GM19025 (cell line): ENCODE results near the gene GRM4.

Experiments
- ATAC-seq: cut with Tn5 transposase; IDR thresholded peaks from one replicate; pipeline ENCODE4 v1.9.1; 2021; ENCODE audit warnings: mild to moderate bottlenecking, low read depth, moderate library complexity; ENCODE audit not compliant: unreplicated experiment

Gene GRM4

GRCh38 chr6:34004706-34005105 is 141.2 kb downstream of the GRM4 start:
- ATAC-seq: no peak

GRCh38 chr6:34003962-34004361 is 141.9 kb downstream of the GRM4 start:
- ATAC-seq: no peak

DNA sequence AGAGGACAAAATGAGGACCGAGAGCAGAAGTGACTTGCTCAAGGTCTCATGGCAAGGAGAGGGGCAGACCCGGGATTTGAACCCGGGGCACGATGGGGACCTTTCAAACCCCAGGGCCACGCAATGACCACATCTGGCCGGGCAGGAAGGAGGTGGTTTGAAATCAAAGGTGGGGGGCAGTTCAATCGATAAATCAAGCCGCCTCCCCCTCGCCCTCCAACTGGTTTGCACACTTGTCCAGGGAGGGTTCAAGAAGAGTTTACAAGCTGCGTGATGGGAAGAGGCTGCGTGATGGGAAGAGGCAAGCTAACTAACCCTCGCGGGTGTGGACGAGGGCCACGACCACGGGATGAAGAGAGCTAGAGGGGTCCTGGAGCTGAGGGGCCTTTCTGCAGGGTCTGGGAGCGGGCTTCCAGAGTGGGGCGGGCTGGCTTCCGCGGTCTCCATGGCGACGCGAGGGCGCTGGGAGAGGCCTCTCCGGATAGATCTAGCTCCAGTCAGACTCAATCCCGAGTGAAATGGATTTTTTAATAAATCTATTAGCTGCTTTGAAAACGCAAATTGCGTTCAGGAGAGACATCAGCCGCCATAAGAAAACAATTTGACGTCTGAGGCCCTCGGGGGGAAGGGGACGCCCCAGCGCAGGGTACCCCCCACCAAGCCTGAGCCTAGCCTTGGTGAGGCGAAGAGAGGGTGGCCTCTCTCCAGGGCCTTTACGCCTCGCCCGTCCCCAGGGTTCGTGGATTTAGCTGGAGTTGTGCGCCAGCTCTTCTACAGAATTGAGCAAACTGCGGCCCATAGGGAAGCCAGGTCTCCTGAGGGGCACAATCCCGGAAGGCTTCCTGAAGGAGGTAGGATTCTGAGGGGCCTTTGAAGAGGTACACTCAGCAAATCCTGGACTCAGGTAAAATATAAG is 143.9 kb downstream of the GRM4 start:
- ATAC-seq: no peak

- ATAC-seq: no peak
These were observed 145.6 kb downstream of the GRM4 start for GRCh38 chr6:34000281-34000680.

DNA sequence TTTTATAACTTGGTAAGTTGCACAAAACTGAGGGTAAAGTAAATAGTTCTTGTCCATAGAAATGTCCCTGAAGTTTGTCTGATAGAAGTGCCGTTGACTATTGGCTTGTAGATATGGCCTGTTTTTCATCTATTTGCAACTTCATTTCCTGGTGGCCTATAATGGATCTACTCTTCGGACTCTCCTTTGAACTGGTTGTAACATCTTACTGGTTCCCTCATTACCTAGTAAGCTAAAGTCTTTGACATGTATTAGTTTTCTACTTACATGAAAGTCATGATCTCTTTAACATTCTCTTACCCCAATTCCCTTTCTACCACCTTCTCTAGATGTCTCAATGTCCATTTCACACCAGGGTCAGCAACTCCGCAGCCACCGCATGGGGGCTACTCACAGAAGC is 146.3 kb downstream of the GRM4 start:
- no peak for ATAC-seq

DNA sequence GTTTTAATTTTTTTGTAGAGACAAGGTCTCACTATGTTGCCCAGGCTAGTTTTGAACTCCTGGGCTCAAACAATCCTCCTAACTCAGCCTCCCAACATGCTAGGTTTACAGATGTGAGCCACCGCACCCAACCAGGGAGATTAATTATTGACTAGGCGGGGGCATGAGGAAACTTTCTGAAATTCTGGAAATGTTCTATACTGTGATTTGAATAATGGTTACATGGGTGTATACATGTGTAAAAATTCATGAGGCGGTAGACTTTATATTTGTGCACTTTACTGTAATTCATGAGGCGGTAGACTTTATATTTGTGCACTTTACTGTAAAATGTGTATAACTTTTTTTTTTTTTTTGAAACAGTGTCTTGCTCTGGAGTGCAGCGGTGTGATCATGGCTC is 147.2 kb downstream of the GRM4 start:
- no peak for ATAC-seq

GRCh38 chr6:33997265-33997664 is 148.6 kb downstream of the GRM4 start:
- no peak for ATAC-seq

GRCh38 chr6:33996120-33996475 is 149.8 kb downstream of the GRM4 start:
- ATAC-seq: no peak

GRCh38 chr6:33995309-33996119 is 150.4 kb downstream of the GRM4 start:
- no peak for ATAC-seq

DNA sequence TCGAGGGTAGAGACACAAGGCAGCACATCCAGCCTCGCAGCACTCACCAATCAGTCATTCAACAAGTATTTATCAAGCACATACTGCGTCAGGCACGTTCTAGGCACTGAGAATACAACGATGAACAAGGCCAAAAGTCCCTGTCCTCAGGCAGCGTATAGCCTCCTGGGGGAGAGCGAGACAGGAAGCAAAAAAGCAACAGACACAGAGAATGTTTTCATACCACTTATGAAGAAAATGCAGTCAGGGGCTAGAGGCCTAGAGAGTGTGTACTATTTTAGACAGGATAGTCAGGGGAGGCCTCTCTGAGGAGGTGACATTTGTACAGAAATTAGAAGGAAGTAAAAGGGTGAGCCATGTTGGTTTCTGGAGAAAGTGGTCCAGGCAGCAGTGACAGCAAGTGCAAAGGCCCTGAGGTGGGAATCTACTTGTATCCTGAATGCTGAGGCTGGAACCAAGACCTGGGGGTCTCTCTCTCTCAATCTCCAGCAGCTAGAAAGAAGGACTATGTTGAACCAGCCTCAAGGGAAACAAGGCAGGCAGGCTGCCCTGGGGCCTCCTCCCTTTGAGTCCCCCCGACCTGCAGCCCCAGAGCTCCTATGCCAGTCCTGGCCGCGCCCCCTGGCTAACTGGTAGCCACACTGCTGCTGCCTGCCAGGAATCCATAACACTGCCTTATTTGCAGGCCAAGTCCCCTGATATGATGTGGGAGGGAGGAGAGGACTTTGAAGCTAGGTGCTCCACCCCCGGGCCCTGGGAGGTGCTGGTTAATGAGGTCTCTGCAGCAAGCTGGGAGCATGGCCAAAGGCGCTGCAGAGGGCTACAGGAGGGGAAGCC is 151.2 kb downstream of the GRM4 start:
- no peak for ATAC-seq

DNA sequence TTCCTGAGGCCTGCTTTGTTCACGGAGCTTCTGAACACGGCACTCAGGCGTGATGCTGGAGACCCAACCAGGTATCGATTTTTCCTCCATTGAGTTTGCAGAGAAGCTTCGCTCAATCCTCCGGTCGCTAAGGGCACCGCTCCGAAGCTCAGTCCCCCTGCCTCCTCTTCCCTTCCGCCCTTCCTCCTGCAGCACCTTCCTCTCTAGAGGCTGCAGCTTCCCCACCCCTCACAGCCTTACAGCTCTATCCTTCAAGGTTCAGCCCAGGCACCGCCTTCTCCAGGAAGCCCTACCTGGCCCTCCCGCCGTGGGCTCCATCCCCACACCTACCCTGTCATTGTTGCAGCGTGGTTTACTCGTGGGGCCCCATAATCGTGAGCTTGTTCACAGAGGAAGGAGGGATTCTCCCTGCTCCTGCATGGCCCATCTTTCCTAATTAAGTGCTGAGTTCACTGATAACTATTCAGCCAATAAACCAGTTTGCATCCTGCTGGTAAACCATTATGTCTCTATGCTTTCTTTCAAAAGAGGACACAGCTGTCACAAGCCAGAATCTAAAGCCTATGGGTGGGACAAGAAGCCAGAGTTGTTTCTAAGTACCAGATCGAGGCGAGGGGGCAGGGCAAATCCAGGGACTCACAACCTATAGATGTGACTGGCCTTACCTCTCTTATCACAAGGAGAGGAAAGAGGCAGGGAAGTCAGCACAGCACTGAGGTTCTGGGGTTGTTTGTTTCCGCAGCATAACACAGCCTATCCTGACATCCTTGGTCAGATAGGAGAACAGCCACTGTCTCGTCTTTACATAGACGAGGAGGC is 152.0 kb downstream of the GRM4 start:
- ATAC-seq: no peak

DNA sequence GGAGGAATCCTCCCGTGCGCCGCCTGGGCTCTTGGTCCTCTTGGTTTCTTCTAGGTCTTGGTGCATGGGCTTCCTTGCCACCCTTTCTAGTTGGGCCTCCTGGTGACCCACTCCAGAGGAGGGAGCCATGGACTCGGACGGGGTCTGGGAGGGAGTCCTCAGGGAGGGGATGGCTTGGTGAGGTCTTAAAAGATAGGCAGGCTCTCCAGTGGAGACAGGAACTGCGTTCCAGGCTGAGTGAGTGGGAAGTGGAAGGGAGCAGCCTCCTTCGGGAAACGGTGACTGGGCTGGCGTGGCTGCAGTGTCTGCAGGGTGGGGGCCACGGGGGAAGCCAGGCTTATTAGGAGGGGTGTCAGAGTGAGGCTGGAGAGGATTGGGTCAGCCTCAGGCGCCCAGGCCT is 152.8 kb downstream of the GRM4 start:
- ATAC-seq: no peak

DNA sequence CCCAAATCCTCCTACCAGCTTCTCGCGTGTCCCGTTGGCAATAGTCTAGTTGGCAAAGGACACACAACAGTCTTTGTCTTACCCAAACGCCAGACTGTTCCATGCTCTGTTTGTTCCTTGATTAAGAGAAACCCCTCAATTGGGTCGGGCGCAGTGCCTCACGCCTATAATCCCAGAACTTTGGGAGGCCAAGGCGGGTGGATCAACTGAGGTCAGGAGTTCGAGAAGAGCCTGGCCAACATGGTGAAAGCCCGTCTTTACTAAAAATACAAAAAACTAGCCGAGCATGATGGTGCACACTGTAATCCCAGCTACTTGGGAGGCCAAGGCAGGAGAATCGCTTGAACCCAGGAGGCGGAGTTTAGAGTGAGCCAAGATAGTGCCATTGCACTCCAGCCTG is 153.7 kb downstream of the GRM4 start:
- ATAC-seq: no peak

GRCh38 chr6:33991610-33992009 is 154.3 kb downstream of the GRM4 start:
- ATAC-seq: no peak

GRCh38 chr6:33990061-33990541 is 155.8 kb downstream of the GRM4 start:
- ATAC-seq: no peak

GRCh38 chr6:33989016-33989854 is 156.7 kb downstream of the GRM4 start:
- no peak for ATAC-seq

- ATAC-seq: no peak
These were observed 157.5 kb downstream of the GRM4 start for GRCh38 chr6:33988121-33989015.

DNA sequence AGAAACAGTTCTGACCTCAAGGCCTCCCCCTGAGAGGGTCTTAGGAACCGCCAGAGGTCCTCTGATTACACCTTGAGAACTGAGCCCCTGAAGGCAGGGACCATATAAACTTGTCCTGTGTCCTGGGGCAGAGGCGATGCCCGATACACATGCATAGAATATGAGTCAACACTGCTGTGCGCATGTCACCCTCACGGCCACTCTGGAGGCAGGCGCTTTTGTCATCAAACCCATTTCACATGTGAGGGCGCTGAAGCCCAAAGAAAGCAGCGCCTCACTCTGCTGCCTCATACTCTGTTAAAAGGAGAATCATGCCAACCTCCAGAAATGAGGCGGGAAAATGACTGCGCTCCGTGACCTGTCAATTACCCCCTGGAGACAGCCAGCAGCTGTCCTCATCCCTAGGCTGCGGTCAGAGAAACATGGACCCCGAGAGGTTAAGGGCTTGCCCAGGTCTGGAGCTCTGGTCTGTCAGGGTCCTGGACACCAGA is 158.3 kb downstream of the GRM4 start:
- no peak for ATAC-seq
